ENCODE data around the gene ASCC3.

The ASCC3 gene

DNA sequence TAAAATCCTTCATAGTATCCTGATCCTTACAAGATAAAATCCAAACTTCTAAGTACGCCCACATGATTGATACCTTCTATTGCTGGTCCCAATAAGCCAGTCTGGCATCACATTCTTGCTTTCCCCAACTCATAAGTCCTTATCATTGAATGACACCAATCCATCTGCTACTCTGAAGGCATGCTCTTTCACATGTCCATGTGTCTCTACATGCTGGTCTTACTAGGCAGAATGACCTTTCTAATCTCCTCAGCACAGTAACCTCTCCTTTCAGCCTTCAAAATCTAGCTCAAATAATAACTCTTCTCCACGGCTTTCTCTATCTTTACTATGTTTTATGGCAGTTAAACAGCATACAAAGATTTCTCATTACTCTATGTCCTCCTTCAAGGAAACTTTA, 71.1 kb downstream of the ASCC3 start:
- Histone ChIP-seq H3K4me2 (ENCODE audit: low read depth, low read length, poor library complexity, severe bottlenecking) (no peak overlapping the region), H3K4me3 (ENCODE audit: low read length, poor library complexity, severe bottlenecking) (no peak overlapping the region), H2AFZ (ENCODE audit: low read length) (no peak overlapping the region), H3K79me2 (ENCODE audit: insufficient read depth, low read length) (0 out of 2 replicates have a peak, but pooled peaks cover 4% of the 10 kb centered on the region), H3K9me2 (replicated peaks; ENCODE audit: low read depth, low read length) (no peaks in the 10 kb centered on the region), H3F3A (ENCODE audit: low read depth) (no peaks in the 10 kb centered on the region), H3K4me1 (ENCODE audit: insufficient read depth, low read length, poor library complexity, severe bottlenecking) (no peaks in the 10 kb centered on the region), H4K20me1 (ENCODE audit: insufficient read depth, low read length, poor library complexity, severe bottlenecking) (no peaks in the 10 kb centered on the region), H3K9me3 (ENCODE audit: insufficient read depth, low read depth, low read length) (no peaks in the 10 kb centered on the region), H3K36me3 (ENCODE audit: insufficient read depth, low read length) (peaks cover 4% of the 10 kb centered on the region), H3K9ac (ENCODE audit: low read depth, low read length, poor library complexity, severe bottlenecking) (no peak overlapping the region), H3K27me3 (ENCODE audit: insufficient read depth, low read length, poor library complexity, severe bottlenecking) (no peaks in the 10 kb centered on the region)
- TF ChIP-seq EZH2phosphoT487 (IDR thresholded peaks at IDR 0.05; ENCODE audit: borderline replicate concordance), result no peak
- TF ChIP-seq, protein P1, sequence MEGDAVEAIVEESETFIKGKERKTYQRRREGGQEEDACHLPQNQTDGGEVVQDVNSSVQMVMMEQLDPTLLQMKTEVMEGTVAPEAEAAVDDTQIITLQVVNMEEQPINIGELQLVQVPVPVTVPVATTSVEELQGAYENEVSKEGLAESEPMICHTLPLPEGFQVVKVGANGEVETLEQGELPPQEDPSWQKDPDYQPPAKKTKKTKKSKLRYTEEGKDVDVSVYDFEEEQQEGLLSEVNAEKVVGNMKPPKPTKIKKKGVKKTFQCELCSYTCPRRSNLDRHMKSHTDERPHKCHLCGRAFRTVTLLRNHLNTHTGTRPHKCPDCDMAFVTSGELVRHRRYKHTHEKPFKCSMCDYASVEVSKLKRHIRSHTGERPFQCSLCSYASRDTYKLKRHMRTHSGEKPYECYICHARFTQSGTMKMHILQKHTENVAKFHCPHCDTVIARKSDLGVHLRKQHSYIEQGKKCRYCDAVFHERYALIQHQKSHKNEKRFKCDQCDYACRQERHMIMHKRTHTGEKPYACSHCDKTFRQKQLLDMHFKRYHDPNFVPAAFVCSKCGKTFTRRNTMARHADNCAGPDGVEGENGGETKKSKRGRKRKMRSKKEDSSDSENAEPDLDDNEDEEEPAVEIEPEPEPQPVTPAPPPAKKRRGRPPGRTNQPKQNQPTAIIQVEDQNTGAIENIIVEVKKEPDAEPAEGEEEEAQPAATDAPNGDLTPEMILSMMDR (conservative IDR thresholded peaks at IDR 0.05; ENCODE audit: low read length), result no peak

DNA sequence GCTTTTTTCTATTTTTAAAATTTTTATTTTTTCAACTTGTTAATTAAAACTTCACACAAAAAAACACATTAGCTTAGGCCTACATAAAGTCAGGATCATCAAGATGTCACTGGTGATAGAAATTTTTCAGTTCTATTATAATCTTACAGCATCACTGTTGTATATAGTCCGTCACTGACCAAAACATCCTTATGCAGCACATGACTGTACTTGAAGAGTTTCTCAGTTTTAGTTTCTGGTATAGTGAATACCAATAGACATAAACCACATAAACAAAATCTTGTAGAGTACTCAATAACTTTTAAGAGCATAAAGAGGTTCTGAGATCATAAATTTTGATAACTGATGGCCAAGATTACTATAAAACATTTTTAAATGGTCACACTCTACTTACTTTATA, 71.8 kb downstream of the ASCC3 start:
- Histone ChIP-seq H3K9me3 (ENCODE audit: insufficient read depth, low read depth, low read length) (no peaks in the 10 kb centered on the region), H3K9ac (ENCODE audit: low read depth, low read length, poor library complexity, severe bottlenecking) (no peak overlapping the region), H3K4me2 (ENCODE audit: low read depth, low read length, poor library complexity, severe bottlenecking) (no peak overlapping the region)

GRCh38 chr6:100808638-100809275, 72.4 kb downstream of the ASCC3 start:
- TF ChIP-seq, protein P1 (conservative IDR thresholded peaks at IDR 0.05; ENCODE audit: low read length), result no peak
- TF ChIP-seq EZH2phosphoT487 (IDR thresholded peaks at IDR 0.05; ENCODE audit: borderline replicate concordance), result no peak
- Histone ChIP-seq H4K20me1 (ENCODE audit: insufficient read depth, low read length, poor library complexity, severe bottlenecking) (no peaks in the 10 kb centered on the region), H3K9me2 (replicated peaks; ENCODE audit: low read depth, low read length) (no peaks in the 10 kb centered on the region), H3K27me3 (ENCODE audit: insufficient read depth, low read length, poor library complexity, severe bottlenecking) (no peaks in the 10 kb centered on the region), H3K4me1 (ENCODE audit: insufficient read depth, low read length, poor library complexity, severe bottlenecking) (no peaks in the 10 kb centered on the region), H3K4me3 (ENCODE audit: low read length, poor library complexity, severe bottlenecking) (no peak overlapping the region), H3K79me2 (ENCODE audit: insufficient read depth, low read length) (0 out of 2 replicates have a peak, but pooled peaks cover 3% of the 10 kb centered on the region), H3K9ac (ENCODE audit: low read depth, low read length, poor library complexity, severe bottlenecking) (no peak overlapping the region), H2AFZ (ENCODE audit: low read length) (no peak overlapping the region), H3K36me3 (ENCODE audit: insufficient read depth, low read length) (peaks cover 14% of the 10 kb centered on the region), H3F3A (ENCODE audit: low read depth) (no peaks in the 10 kb centered on the region), H3K4me2 (ENCODE audit: low read depth, low read length, poor library complexity, severe bottlenecking) (no peak overlapping the region), H3K9me3 (ENCODE audit: insufficient read depth, low read depth, low read length) (no peaks in the 10 kb centered on the region)

More for the DNA sequence above, 71.8 kb downstream of the ASCC3 start:
- Histone ChIP-seq H2AFZ (ENCODE audit: low read length) (no peak overlapping the region), H3K4me1 (ENCODE audit: insufficient read depth, low read length, poor library complexity, severe bottlenecking) (no peaks in the 10 kb centered on the region), H3K27me3 (ENCODE audit: insufficient read depth, low read length, poor library complexity, severe bottlenecking) (no peaks in the 10 kb centered on the region), H3K4me3 (ENCODE audit: low read length, poor library complexity, severe bottlenecking) (no peak overlapping the region), H3K79me2 (ENCODE audit: insufficient read depth, low read length) (0 out of 2 replicates have a peak, but pooled peaks cover 3% of the 10 kb centered on the region), H3F3A (ENCODE audit: low read depth) (no peaks in the 10 kb centered on the region), H4K20me1 (ENCODE audit: insufficient read depth, low read length, poor library complexity, severe bottlenecking) (no peaks in the 10 kb centered on the region), H3K36me3 (ENCODE audit: insufficient read depth, low read length) (peaks cover 11% of the 10 kb centered on the region), H3K9me2 (replicated peaks; ENCODE audit: low read depth, low read length) (no peaks in the 10 kb centered on the region)
- TF ChIP-seq, protein P1 (conservative IDR thresholded peaks at IDR 0.05; ENCODE audit: low read length), result no peak
- no peak for TF ChIP-seq EZH2phosphoT487 (IDR thresholded peaks at IDR 0.05; ENCODE audit: borderline replicate concordance)

Measured in Loucy (cell line).